HG03460 (cell line): ENCODE results near the gene SEMA3F.

Experiments
- ATAC-seq: cut with Tn5 transposase; IDR thresholded peaks from one replicate; pipeline ENCODE4 v1.9.1; 2021; ENCODE audit not compliant: unreplicated experiment

SEMA3F gene

DNA sequence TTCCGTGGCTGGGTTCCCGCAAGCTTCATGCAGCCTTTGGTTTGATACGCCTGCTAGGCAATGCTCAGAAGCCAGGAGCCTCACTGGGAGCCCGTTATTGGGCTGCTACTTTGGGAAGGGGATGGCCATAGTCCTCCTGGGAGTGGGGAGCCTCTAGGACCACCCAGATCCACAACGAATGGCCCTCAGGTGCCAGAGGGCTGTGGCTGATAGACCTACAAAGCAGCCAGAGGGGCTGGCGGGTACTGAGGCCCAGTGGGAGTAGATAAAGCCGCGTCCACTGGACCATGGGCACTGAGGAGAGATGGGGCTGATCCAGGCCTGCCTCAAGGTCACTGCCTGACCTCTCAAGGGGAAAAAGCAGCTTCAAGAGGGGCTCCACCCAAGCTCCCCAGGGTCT, 37.0 kb downstream of the SEMA3F start:
- ATAC-seq, result no peak

DNA sequence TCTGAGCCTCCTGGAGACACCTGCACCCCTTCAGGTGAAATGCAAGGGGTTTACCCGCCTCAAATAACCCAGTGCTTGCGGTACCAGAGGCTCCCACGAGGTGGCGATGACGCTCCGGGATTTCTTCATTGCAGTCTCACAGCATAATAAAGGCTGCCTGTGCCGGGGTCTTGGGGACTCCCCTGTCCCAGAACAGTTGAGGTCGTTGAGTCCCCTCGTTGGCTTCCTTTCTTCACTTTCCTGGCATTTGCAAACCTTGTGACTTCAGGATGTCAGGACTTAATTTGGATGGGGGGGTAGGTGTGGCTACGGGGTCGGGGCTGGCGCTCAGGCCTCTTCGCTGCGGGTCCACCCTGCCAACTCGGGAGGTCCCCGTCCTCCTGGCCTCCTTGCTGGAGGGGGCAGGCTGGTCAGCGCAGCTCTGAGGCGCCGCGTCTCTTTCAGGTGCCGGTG, 37.6 kb downstream of the SEMA3F start:
- ATAC-seq, result no peak

DNA sequence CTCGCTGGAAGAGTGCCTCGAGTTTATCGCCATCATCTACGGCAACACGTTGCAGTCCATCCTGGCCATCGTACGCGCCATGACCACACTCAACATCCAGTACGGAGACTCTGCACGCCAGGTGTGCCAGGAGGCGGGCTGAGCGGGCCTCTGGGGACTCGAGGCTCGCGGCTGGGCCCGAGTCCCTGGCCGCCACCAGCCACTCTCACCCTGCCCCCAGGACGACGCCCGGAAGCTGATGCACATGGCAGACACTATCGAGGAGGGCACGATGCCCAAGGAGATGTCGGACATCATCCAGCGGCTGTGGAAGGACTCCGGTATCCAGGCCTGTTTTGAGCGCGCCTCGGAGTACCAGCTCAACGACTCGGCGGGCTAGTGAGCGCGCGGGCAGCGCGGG, 38.2 kb downstream of the SEMA3F start:
- ATAC-seq, result no peak

DNA sequence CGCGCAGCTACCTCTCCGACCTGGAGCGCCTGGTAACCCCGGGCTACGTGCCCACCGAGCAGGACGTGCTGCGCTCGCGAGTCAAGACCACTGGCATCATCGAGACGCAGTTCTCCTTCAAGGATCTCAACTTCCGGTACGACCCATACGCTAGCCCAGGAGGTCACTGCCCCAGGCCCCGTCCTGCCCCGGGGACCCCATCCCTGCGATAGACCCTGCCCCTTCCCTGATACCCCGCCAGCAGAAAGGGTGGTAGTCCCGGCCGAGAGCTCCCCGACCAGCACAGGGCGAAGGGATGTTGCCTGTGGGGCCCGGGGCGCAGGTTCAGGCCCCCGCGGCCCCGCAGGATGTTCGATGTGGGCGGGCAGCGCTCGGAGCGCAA, 38.6 kb downstream of the SEMA3F start:
- ATAC-seq, result no peak

DNA sequence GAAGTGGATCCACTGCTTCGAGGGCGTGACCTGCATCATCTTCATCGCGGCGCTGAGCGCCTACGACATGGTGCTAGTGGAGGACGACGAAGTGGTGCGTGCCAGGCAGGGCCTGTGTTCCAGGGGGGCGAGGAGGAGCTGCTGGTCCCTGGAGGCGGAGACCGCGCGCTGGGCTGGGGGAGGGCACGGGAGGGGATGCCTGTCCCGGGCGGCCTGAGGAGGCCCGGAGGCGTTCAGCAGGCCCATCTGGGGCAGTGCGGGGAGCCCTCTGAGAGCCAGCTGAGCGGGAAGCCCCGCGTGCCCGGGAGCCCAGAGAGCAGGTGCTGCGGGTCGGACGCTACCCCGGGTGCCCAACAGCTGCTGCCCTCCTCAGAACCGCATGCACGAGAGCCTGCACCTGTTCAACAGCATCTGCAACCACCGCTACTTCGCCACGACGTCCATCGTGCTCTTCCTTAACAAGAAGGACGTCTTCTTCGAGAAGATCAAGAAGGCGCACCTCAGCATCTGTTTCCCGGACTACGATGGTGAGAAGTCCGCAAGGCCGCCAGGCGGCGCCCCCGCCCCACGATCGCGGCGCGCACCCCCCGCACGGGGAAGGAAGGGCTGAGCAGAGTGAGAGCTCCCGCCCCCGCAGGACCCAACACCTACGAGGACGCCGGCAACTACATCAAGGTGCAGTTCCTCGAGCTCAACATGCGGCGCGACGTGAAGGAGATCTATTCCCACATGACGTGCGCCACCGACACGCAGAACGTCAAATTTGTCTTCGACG, 39.2 kb downstream of the SEMA3F start:
- no peak for ATAC-seq

- no peak for ATAC-seq
These were observed 39.9 kb downstream of the SEMA3F start for GRCh38 chr3:50194903-50195500.

- no peak for ATAC-seq
These were observed 40.6 kb downstream of the SEMA3F start for GRCh38 chr3:50195501-50196252.

DNA sequence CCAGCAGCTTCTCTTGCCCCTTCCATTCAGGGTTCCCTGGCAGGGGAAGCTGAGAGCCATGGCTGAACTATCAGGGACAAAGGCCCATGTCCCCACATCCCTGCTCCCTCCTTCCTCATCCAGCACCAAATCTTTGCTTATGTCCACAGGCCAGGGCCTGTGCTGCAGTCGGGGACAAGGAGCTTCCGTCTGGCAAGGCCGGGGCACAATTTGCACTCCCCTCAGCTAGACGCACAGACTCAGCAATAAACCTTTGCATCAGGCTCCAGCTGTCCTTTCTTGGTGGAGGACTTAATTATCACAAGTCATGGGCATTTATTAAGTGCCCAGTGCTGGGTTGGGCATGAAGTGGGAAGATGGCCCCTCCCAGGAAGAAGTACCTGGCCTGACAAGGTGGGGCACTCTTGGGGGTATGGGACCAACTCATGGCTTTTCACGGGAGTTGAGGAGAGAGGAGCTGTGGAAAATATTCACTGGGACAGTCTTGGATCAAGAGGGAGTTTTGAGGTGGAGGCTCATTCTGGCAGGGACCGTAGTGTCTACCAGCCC, 41.2 kb downstream of the SEMA3F start:
- no peak for ATAC-seq

DNA sequence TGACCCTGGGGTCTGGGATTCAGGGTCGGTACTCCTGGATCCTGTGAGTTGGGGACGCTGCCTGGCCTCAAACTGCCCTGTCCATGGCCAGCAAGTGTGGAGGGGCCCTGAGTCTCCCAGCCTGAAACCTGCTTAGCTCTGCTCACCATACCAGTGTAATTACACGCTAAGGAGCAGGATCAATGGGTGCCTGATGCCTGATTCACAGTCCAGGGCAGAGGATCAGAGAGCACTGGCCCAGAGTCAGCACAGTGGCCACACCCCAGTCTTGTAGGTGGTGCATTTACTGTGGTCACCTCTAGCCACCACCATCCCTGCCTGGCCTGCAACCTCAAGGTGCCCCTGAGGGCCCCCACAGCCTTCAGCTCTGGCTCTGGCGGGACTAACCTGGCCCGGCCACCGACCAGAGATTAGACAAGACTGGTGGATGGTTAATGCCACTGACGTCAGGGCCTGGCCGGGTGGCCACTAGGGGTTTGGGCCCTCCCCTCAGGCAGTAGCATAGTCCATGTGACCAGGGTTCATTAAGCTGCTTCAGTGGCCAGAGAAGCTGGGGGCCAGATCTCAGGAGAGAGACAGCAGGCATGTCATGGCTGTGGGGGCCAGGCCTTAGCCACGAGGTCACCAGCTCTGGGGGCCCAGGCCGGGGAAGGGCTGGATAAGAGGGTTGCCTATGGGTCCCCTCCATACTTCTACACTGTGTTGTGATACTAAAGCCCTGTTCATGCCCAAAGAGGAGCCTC, 46.6 kb downstream of the SEMA3F start:
- ATAC-seq, result no peak

DNA sequence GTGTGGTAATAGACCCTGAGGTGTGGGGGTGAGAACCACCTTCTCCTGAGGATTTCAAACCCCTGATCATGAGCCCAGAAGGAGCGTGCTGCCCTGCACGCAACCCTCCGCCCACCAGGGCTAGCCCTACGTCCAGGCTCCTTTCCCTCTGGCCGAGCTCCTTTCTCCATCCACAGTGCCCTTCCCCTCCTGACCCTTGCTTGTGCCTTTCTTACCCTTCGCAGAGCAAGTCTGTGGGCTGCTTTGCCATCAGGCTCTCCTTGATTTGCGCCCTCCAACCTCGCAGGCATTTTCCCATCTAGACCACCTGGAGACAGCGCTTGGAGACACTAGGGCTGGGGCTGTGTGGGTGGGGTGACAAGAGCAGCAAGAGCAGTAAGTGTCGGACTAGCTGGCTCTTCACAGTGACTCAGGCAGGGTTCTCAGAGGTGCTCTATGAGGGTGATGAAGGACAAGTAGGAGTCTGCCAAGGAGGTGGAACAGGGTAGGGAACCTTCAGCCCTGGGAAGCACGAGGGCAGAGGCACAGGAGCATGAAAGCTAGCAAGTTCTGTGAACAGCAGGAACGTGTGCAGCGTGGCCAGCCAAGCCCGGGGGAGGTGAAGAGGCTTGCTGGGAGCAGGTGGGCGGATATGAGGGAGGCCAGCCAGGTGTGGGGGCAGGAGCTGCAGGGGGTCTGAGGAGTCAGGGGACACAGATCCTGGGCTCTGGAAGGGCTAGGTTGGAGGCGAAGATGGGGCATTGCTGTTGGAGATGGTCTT, 47.4 kb downstream of the SEMA3F start:
- no peak for ATAC-seq

- no peak for ATAC-seq
These were observed 48.1 kb downstream of the SEMA3F start for GRCh38 chr3:50203113-50203808.

DNA sequence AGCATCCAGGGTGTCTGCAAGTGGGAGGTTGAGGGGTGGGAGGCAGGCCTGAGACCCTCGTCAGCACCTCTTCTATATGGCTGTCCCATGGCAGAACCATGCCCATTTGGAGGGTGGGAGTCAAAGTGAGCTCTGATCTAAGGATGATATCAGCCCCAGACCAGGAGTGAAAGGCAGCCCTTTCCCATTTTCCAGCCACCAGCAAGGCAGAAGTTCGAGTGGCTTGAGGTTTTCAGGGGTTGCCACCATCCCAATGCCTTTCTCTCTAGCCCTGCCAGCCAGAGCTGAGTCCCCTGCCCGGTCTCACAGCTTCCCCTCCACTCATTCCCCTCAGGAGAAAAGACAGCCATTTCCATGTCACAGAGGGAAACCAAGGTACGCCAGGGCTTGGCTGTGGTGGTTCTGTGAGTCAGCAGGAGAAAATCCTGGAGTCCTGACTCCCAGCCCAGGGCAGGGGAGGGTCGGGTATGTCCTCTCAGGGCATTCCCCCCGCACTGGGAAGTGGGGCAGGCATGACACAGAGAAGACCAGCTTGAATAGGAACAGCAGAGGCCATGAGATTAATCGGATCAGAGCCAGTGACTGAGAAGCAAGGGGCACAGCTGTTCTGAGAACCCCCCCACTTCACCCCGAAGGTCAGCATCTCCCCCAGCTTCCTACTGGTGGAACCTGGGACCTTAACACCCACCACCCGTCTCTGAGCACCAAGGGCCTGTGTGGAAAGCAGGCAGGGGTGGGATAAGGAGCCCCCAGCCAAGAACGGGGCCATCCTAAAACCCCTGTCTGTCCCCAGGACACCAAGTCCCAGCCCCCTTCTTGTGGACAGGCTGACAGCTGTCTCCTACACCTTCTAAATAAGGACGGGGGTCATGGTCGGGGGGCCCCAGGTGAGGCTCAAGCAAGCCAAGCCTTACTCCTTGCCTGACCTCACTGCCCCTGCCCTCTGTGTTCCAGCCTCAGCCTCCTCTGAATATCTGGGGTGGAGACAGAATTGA, 49.0 kb downstream of the SEMA3F start:
- ATAC-seq, result no peak

DNA sequence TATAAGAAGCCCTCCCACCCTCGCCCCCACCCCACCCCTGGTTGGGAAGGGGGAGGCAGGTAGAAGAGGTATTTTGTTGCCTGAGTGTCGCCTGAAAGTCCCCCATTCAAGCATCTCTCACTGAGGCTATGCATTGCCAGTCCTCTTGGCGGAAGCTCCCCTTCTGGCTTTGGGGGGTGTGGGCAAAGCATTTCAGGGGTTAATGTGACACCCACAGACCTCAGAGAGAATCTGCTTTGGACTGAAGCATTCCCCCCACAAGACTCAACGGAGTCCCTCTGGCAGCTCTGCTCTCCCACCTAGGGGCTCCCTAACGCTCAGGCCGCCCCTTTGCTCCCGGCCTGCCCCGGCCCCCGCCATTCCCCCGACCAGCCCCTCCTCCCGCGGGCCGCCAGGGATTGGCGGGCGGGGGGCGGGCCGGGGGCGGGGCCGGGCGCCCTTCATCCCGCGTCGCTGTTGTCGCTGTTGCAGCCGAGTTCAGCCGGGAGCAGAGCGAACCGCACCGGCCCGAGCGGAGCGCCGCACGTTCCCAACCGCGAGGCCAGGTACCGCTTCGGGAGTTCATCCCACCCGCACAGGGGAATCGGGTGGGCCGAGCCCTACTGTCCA, 49.8 kb downstream of the SEMA3F start, which contains the start of gene SLC38A3:
Gene SLC38A3 (plus strand): TSS at position 468 of the 609 bp plus-strand sequence. CDS start 8,929 bp downstream, outside the sequence.
- no peak for ATAC-seq

DNA sequence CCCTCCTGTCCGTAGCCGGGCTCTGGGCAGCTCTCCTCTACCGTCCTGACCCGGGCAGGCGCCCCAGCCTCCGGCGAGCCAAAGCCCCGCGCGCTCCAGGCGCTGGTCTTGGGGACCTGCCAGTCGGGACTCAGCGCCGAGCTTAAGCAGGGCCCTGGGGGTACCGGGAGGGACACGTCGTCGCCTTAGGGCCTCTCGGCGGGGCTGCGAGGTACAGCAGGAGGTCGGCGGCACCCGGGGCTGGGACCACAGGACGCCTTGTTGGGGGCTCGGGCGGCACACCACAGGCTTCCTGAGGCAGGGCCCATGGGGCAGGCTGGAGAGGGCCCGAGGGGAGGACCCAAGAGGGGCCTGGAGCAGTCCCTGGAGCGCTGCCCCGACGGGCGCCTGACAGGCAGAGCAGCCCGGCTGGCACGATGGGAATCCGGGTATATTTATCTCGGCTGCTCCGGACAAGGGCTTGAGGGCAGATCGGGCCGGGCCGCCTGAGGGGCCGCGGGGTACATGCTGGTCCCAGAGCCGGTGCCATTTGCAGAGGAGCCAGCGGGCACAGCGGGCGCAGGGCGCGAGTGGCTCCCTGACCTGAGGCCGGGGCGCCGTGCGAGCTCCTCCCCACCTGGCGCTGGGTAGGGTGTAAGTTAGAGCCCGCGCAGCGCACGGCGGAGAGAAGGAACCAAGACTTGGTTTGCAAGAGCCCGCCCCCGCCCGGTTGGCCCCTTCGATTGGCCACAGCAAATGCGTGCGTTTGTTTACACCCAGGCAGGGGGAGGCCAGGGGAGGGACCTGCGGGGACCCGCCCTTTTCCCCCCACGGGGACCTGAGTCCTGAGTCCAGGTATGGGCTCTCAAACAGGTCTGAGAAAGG, 50.5 kb downstream of the SEMA3F start:
- no peak for ATAC-seq

GRCh38 chr3:50207359-50208042, 52.4 kb downstream of the SEMA3F start:
- no peak for ATAC-seq

GRCh38 chr3:50208677-50209344, 53.7 kb downstream of the SEMA3F start:
- no peak for ATAC-seq
